NCI-H510A treated with DMSO at 0.1 percent for 48 hours (cell line): ENCODE data around the gene RALB.
"Not testable (repeated sequence)": the region's sequence is repeated elsewhere in the genome, so short reads cannot be mapped to it uniquely, and the experiment has no call there.

ENCODE experiments used
- DNase-seq: peaks from one replicate; lab custom pipeline; 2025; lab: John Stamatoyannopoulos, UW

The RALB gene

GRCh38 chr2:120316528-120317179 is 64.0 kb downstream of the RALB start:
- no peak for DNase-seq

DNA sequence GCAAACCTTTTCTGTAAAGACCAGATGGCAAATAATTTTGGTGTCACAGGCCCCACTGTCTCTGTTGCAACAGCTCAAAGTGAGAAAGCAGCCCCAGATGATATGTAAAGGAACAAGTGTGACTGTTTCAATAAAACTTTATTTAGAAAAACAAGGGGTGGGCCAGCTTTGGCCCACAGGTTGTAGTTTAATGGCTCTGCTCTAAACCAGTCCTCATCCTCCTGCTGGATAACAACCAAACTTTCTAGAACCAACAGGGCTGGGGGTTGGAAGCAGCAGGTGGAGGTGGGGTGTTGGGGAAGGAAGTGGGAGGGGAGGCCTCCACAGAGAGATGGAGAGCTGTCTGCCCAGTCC is 64.5 kb downstream of the RALB start:
- no peak for DNase-seq

GRCh38 chr2:120317916-120318315 is 65.3 kb downstream of the RALB start:
- no peak for DNase-seq

DNA sequence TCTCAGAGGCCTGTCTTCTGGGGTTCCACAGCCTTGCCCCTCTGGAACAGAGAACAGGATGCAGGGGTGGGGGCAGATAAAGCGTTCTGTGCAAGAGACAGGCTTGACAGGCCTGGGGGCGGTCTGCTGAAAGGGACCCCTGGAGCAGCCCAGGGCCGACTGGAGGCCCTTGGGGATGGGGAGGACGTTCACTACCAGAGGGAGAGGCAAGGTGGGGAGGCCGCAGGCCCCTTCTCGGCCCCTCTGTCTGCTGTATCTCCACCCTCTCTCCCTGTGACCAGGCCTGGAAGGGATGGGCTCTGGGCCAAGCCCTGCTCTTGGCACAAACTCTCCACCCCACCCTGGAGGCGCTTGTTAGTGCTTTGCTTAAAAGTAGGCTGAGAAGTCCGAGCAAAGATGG is 66.0 kb downstream of the RALB start:
- no peak for DNase-seq

- no peak for DNase-seq
Measured at GRCh38 chr2:120319123-120319522, 66.5 kb downstream of the RALB start.

- DNase-seq = no peak
Measured at GRCh38 chr2:120319686-120320317, 67.2 kb downstream of the RALB start.

DNA sequence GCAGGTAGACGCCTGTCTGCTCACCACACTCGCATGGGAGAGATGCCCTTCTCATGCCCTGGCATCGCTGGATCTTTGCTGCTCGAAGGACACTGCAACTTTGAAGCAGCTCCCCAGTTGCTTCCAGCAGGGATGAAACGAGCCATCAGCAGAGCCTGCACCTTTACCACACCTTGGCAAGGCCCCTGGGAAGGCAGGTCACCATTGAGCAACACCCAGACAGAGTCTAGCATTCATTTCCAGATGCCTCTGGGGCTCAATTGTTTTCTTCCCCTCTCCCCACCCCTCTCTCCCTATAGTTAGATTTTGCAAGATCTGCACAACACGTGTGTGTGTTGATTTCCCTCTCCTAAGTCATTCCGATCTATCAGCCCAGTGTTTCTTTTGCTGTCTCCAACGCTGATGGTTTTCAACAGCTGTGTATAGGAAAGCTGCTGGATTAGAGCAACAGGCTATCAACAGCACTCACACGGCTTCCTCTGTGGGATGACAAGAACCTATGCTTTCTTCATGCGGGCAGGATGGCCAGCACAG is 67.7 kb downstream of the RALB start:
- no peak for DNase-seq

- DNase-seq = not testable (repeated sequence)
Measured at GRCh38 chr2:120320887-120321556, 68.4 kb downstream of the RALB start.

DNA sequence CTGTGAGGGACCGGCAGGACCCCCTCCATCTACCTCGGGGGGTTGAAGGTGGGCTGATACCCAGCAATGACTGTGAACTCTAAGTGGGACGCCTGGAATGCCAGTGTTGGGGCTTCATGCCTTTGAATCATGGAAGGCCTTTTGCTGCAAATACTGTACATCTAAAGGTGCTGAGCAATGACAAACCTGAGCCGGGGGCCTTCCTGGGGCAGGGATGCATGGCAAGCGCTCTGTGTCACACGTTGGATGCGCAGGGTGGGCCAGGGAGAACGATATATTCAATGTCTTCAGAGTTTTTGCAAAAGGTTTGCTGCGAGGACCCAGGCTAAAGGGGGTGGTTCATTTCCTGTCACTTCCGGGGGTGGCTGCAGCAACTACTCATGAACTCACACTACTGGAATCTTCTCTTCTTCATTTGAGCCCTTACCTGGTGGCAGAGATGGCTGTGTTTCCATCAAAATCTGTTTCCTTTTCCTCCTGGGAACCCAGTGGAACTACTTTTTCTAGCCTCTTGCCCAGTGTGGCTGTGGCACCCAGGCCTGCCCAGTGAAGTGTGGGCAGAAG is 69.2 kb downstream of the RALB start:
- DNase-seq = no peak

GRCh38 chr2:120322329-120322728 is 69.7 kb downstream of the RALB start:
- DNase-seq = no peak

- no peak for DNase-seq
Measured at GRCh38 chr2:120323214-120323613, 70.6 kb downstream of the RALB start.

GRCh38 chr2:120323807-120324399 is 71.3 kb downstream of the RALB start:
- DNase-seq = no peak

DNA sequence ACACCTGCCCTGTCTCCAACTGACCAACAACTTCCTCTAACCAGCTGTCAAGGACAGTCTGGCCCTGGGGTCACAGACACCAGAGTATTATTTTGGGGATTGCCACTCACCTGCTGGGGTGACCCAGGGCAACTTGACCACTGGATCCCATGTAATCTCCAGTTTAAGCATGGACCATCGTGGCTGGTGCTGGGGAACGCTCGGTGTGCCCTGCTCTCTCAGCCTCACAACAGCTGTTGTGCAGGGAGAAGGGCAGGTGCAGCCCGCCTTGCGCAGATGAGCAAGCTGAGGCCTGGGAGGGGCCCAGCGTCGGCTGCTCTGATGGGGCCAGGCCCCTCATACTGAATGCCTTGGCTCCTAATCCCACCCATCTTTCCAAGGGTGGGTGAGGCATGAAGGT is 72.3 kb downstream of the RALB start:
- no peak for DNase-seq

DNA sequence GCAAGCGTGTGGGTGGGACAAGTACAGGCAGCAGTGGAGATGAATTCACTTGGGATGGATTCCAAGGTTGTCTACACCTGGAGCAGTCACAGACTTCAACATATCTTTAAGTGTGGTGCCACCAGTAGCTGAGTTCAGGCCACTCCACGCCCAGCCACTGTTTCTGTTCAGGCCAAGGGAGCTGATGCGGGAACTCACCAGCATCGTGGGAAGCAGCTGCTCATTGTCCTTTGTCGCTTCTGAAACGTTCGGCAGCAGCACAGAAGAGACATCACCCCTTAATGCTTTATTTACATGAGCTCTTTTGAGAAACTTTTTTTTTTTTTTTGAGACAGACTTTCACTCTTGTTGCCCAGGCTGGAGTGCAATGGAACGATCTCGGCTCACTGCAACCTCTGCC is 73.4 kb downstream of the RALB start:
- no peak for DNase-seq

- DNase-seq = no peak
Measured at GRCh38 chr2:120330946-120331822, 78.5 kb downstream of the RALB start.

DNA sequence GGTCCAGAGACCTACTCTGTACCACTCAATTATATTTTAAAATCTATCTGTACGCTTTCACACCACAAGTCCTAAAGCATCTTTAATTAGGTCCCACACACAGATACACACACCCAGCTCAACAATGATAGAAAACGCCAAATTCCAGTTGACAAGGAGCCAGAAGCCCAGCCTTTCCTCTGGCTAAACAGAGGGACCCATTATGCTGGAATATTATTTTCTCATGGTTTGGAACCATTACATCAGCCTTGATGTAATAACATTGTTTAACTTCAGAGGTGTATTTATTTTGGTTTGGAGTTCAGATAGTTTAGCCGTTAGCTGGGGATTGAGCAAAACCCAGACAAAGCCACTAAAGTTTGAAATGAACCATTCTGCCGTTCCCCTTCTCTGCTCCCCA is 79.3 kb downstream of the RALB start:
- no peak for DNase-seq

DNA sequence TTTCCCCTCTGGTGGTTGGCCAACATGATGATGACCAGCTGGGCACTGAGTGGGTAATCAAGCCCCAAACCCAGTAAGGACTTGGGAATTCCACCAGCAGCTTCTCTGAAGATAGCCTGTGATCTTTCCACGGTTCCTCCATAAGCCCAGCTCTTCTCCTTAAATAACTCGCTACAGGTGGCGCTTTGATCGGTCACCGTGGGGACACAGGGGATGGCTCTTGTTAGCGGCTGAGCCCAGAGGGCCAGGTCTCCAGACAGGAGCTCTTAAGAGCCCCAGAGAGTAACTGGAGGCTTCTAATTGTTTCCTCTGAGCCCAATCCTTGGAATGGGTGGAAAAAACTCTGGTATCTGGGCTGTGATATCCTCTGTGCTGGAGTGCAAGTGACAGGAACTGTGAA is 79.7 kb downstream of the RALB start:
- no peak for DNase-seq

DNA sequence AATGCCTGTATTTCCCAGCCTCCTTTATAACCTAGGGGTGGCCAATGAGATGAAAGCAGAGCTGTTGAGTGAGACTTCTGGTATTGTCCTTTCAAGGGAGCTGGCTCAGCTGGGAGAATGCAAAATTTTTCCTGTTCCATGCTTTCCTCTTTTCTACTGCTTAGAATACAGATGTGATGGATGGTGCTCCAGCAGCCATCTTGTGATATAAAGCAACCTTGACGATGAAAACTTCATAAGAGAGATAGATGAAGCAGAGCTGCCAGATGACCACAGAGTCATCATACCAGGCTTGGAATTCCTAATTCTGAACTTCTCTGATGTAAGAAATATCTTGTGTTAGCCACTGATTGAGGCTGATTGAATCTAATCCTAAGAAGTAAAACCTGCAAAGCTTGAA is 81.4 kb downstream of the RALB start:
- no peak for DNase-seq

- DNase-seq = no peak
Measured at GRCh38 chr2:120336749-120337148, 84.1 kb downstream of the RALB start.

DNA sequence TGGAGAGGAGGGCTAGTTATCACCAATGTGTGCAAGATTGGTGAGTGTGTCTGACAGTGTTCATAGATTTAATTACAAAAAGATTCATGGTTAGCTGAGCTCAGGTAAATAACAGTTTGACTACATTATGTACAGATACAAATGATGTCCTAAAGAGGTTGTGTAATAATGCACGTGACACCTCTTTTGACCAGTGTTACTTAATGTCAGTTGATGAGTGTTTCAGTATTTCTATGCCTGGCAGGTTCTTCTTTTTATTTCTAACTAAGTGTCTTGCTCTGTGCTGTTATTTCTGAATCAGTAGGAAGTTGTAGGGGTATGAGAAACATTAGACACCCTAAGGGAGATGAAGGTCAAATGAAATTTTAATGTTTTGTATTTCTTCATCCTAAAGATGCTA is 85.4 kb downstream of the RALB start:
- peak; percentile 5 for DNase-seq

GRCh38 chr2:120341977-120342376 is 89.3 kb downstream of the RALB start:
- no peak for DNase-seq

DNA sequence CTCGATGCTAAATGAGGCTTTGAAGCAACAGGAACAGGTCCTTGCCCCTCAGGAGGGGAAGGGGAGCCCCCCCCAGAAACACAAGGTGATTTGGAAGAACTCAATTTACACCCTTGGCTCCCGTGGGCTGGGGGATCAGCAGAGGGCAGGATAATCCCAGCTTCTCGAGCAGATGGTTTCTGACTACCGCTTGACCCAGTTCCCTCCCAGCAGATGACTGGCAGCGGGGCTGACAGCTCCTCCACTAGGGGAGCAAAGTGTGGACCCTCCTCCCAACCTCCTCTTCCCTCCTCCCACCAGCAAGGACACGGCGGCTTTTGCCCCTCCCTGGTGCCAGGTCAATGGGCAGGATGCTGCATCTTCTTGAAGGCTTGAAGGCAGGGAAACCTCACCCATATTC is 89.8 kb downstream of the RALB start:
- DNase-seq = no peak
